GM10248 (cell line): Measurements from ENCODE around the gene GON4L.

Source experiments
- CTCF ChIA-PET: fragments of 300-600 bp; sonication (Branson Sonifier 250); formaldehyde crosslinking; extraction: SDS; loops from one replicate; lab custom pipeline; 2021; ENCODE audit warnings: antibody characterized with exemption; lab: Yijun Ruan, JAX
- POLR2A ChIA-PET: fragments of 350-650 bp; sonication (Branson Sonifier 250); formaldehyde crosslinking; extraction: SDS; loops from one replicate; lab custom pipeline; 2020; ENCODE audit warnings: antibody characterized with exemption; lab: Yijun Ruan, JAX
- DNase-seq: peaks from one replicate; pipeline ENCODE4 v3.0.0; 2012; ENCODE audit errors: extremely low spot score
- CTCF ChIP-seq: IDR thresholded peaks from 2 replicates; pipeline ENCODE4 v1.5.1; 2012; ENCODE audit warnings: mild to moderate bottlenecking, low read depth; ENCODE audit errors: extremely low read depth, missing control alignments, control extremely low read depth

The GON4L gene

GRCh38 chr1:155864393-155864792 is 7.4 kb upstream of the GON4L start:
- CTCF ChIA-PET: interaction anchor here (0.9 to 1.4 kb wide), 3 partner anchors 14 to 125 kb away, joined by 3 to 4 read pairs (median 4); no protein-coding TSS in a partner anchor
- TF ChIP-seq CTCF: no peak
- DNase-seq: no peak
- POLR2A ChIA-PET: no interaction called here

GRCh38 chr1:155861896-155862295 is 4.9 kb upstream of the GON4L start:
- TF ChIP-seq CTCF: no peak
- POLR2A ChIA-PET: no interaction called here

GRCh38 chr1:155860970-155861510 is 4.0 kb upstream of the GON4L start:
- CTCF ChIA-PET: interaction anchor here (1.1 to 4.6 kb wide), 2 partner anchors 11 to 205 kb away, joined by 3 to 27 read pairs; no protein-coding TSS in a partner anchor
- POLR2A ChIA-PET: no interaction called here

More at GRCh38 chr1:155861896-155862295, 4.9 kb upstream of the GON4L start:
- CTCF ChIA-PET: interaction anchor here (1.1 to 4.6 kb wide), 4 partner anchors 10 to 204 kb away, joined by 3 to 27 read pairs (median 4); no protein-coding TSS in a partner anchor
- DNase-seq: no peak

GRCh38 chr1:155859881-155860871 is 3.2 kb upstream of the GON4L start:
- no peak for TF ChIP-seq CTCF
- peak; percentile 79 for DNase-seq
- POLR2A ChIA-PET: interaction anchor here (0.7 to 1.3 kb wide), 3 partner anchors 8 to 49 kb away, joined by 3 to 5 read pairs (median 3); no protein-coding TSS in a partner anchor
- CTCF ChIA-PET: interaction anchor here (1.2 to 4.6 kb wide), 2 partner anchors 12 to 129 kb away, joined by 3 to 27 read pairs; no protein-coding TSS in a partner anchor

More at GRCh38 chr1:155860970-155861510, 4.0 kb upstream of the GON4L start:
- no peak for TF ChIP-seq CTCF
- DNase-seq: no peak

- TF ChIP-seq CTCF: no peak
- CTCF ChIA-PET: interaction anchor here (1.2 to 4.6 kb wide), 2 partner anchors 13 to 130 kb away, joined by 3 to 27 read pairs; no protein-coding TSS in a partner anchor
- POLR2A ChIA-PET: interaction anchor here (0.7 to 1.3 kb wide), 3 partner anchors 9 to 49 kb away, joined by 3 to 5 read pairs (median 3); no protein-coding TSS in a partner anchor
- peak; percentile 96 for DNase-seq
Measured at GRCh38 chr1:155859234-155859829, 2.3 kb upstream of the GON4L start, which contains the start of gene SYT11. Gene SYT11 (plus strand): TSS chr1:155859567. CDS start chr1:155859762, 195 bp downstream.
